ENCODE measurements around the gene KIAA1217. TPM values are rescaled to one million over a fixed set of nuclear protein-coding genes. Genes with fewer than 3 reads are reported as not detected.

The KIAA1217 gene
- total RNA-seq, 3 donors from 2014 or later (not counting 1 experiment from before 2014, with no cell fraction given), result not detected

- no peaks in the 10 kb centered on the region for H3K36me3 Mint-ChIP-seq
- no peaks in the 10 kb centered on the region for H3K36me3 ChIP-seq (ENCODE audit: control insufficient read depth, insufficient read depth, low read length)
- no peaks in the 10 kb centered on the region for H3K4me1 ChIP-seq (ENCODE audit: control insufficient read depth, insufficient read depth, low read length)
- DNase-seq (no peak), ATAC-seq (no peak)
- H3K9me3 ChIP-seq (ENCODE audit: control insufficient read depth, insufficient read depth, low read length), result no peaks in the 10 kb centered on the region
- H3K4me1 Mint-ChIP-seq, result no peaks in the 10 kb centered on the region
- H3K4me3 Mint-ChIP-seq, result no peak overlapping the region
- H3K27ac ChIP-seq (ENCODE audit: low read length), result no peak overlapping the region
- peaks cover 0 to 3% of the 10 kb centered on the region in 2 donors for H3K9me3 Mint-ChIP-seq
- intact Hi-C loops (cut with micrococcal nuclease), result no loop called here
- WGBS (ENCODE audit: insufficient coverage), result 79% methylated on average over 9 of the region's 9 CpGs
- no peaks in the 10 kb centered on the region for H3K27me3 Mint-ChIP-seq (ENCODE audit: low read depth in 2 of 2)
- no peak overlapping the region for H3K27ac Mint-ChIP-seq
- no peaks in the 10 kb centered on the region for H3K27me3 ChIP-seq (ENCODE audit: control insufficient read depth, insufficient read depth, low read length)
- no peak for TF ChIP-seq CTCF (IDR thresholded peaks at IDR 0.05)
- no peak overlapping the region for H3K4me3 ChIP-seq (ENCODE audit: low read length)
These were observed 223.8 kb downstream of the KIAA1217 start for GRCh38 chr10:24432478-24433416.

DNA sequence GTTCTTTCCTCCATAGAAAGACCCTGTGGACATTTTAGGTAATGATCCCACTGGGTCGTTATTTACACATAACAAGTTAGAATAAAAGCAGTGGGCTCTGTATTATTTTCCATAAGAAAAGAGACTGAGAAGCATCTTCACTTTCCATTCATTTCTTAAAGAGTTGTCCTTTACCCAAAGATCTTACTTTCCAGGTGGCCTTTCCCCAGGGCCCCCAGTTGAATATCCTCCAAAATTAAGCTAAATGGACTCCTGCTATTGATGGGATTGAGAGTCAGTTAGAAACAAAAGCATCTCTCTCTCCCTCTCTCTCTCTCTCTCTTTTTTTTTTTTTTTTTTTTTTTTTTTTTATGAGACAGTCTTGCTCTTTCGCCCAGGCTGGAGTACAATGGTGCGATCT is 224.8 kb downstream of the KIAA1217 start:
- Mint-ChIP-seq H3K27ac (no peak overlapping the region), H3K4me3 (no peak overlapping the region), H3K9me3 (peaks cover 0 to 3% of the 10 kb centered on the region in 2 donors), H3K27me3 (ENCODE audit: low read depth in 2 of 2) (no peaks in the 10 kb centered on the region), H3K4me1 (no peaks in the 10 kb centered on the region), H3K36me3 (no peaks in the 10 kb centered on the region)
- Histone ChIP-seq H3K27ac (ENCODE audit: low read length) (no peak overlapping the region), H3K27me3 (ENCODE audit: control insufficient read depth, insufficient read depth, low read length) (no peaks in the 10 kb centered on the region), H3K36me3 (ENCODE audit: control insufficient read depth, insufficient read depth, low read length) (no peaks in the 10 kb centered on the region), H3K9me3 (ENCODE audit: control insufficient read depth, insufficient read depth, low read length) (no peaks in the 10 kb centered on the region), H3K4me3 (ENCODE audit: low read length) (no peak overlapping the region), H3K4me1 (ENCODE audit: control insufficient read depth, insufficient read depth, low read length) (no peaks in the 10 kb centered on the region)
- no peak for ATAC-seq
- intact Hi-C loops (cut with micrococcal nuclease), result no loop called here
- 100% methylated on average over 3 of the region's 3 CpGs for WGBS (ENCODE audit: insufficient coverage)
- DNase-seq, result no peak
- TF ChIP-seq CTCF (IDR thresholded peaks at IDR 0.05), result no peak

DNA sequence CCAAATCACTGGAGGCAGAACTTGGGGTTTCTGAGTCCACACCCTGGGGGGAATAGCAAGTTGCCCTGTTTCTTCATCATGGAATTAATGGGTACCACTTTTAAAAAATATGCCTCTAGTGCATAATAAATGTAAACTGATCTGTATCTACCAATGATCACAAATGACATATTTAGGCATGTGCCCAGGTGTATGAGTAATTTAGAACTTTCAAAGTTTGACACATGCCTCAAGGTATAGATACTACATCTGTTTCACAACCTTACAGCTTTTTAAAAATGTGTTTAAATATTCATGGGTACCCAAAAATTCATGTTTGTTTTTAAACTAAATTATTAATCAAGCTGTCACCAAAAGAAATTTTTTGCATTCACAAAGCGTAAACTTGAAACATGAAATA is 226.0 kb downstream of the KIAA1217 start:
- H3K9me3 Mint-ChIP-seq, result peaks cover 0 to 3% of the 10 kb centered on the region in 2 donors
- DNase-seq, result no peak
- no peak overlapping the region for H3K27ac Mint-ChIP-seq
- no peak for ATAC-seq
- no peaks in the 10 kb centered on the region for H3K27me3 ChIP-seq (ENCODE audit: control insufficient read depth, insufficient read depth, low read length)
- no peak for TF ChIP-seq CTCF (IDR thresholded peaks at IDR 0.05)
- H3K36me3 ChIP-seq (ENCODE audit: control insufficient read depth, insufficient read depth, low read length), result no peaks in the 10 kb centered on the region
- no peaks in the 10 kb centered on the region for H3K36me3 Mint-ChIP-seq
- WGBS (ENCODE audit: insufficient coverage), result no CpG with 5 or more reads among the region's 1 CpG
- intact Hi-C loops (cut with micrococcal nuclease), result no loop called here
- no peak overlapping the region for H3K4me3 ChIP-seq (ENCODE audit: low read length)
- H3K27me3 Mint-ChIP-seq (ENCODE audit: low read depth in 2 of 2), result no peaks in the 10 kb centered on the region
- no peaks in the 10 kb centered on the region for H3K4me1 ChIP-seq (ENCODE audit: control insufficient read depth, insufficient read depth, low read length)
- no peak overlapping the region for H3K4me3 Mint-ChIP-seq
- H3K4me1 Mint-ChIP-seq, result no peaks in the 10 kb centered on the region
- H3K9me3 ChIP-seq (ENCODE audit: control insufficient read depth, insufficient read depth, low read length), result no peaks in the 10 kb centered on the region
- no peak overlapping the region for H3K27ac ChIP-seq (ENCODE audit: low read length)
